Activated CD4-positive, alpha-beta T cell treated with anti-CD3 and anti-CD28 coated beads, Interleukin-2, amount 10 ng/mL, durations not matched to agents 24 days and 14 days (primary cell): ENCODE results near the gene DNPH1. TPM values are rescaled to one million over a fixed set of nuclear protein-coding genes. Genes with fewer than 3 reads are reported as not detected.

Experiments used
- DNase-seq: peaks from one replicate; pipeline ENCODE4 v3.0.0; 2022
- H3K27ac Mint-ChIP-seq: one replicate; pipeline ENCODE4 v1.8.0; 2022; ENCODE audit warnings: mild to moderate bottlenecking, mixed read lengths
- H3K27me3 Mint-ChIP-seq: one replicate; pipeline ENCODE4 v1.8.0; 2022; ENCODE audit warnings: mixed read lengths
- H3K36me3 Mint-ChIP-seq: one replicate; pipeline ENCODE4 v1.8.0; 2022; ENCODE audit warnings: low read depth, mild to moderate bottlenecking, mixed read lengths
- H3K4me1 Mint-ChIP-seq: one replicate; pipeline ENCODE4 v1.8.0; 2021; ENCODE audit warnings: mixed read lengths
- H3K4me3 Mint-ChIP-seq: one replicate; pipeline ENCODE4 v1.8.0; 2022; ENCODE audit warnings: mild to moderate bottlenecking, moderate library complexity, mixed read lengths
- H3K9me3 Mint-ChIP-seq: one replicate; pipeline ENCODE4 v1.8.0; 2021; ENCODE audit warnings: mixed read lengths
- intact Hi-C: fragments of 100-400 bp; cut with micrococcal nuclease; formaldehyde crosslinking; loops from one replicate; pipeline ENCODE4 v1.15.1; 2023
- total RNA-seq: library from RNA; stranded (reverse); gene quantifications from 2 replicates; pipeline ENCODE4 v1.2.3, GENCODE V29; 2022

The DNPH1 gene
- total RNA-seq, 1 donor from 2014 or later: 78.9 TPM

DNA sequence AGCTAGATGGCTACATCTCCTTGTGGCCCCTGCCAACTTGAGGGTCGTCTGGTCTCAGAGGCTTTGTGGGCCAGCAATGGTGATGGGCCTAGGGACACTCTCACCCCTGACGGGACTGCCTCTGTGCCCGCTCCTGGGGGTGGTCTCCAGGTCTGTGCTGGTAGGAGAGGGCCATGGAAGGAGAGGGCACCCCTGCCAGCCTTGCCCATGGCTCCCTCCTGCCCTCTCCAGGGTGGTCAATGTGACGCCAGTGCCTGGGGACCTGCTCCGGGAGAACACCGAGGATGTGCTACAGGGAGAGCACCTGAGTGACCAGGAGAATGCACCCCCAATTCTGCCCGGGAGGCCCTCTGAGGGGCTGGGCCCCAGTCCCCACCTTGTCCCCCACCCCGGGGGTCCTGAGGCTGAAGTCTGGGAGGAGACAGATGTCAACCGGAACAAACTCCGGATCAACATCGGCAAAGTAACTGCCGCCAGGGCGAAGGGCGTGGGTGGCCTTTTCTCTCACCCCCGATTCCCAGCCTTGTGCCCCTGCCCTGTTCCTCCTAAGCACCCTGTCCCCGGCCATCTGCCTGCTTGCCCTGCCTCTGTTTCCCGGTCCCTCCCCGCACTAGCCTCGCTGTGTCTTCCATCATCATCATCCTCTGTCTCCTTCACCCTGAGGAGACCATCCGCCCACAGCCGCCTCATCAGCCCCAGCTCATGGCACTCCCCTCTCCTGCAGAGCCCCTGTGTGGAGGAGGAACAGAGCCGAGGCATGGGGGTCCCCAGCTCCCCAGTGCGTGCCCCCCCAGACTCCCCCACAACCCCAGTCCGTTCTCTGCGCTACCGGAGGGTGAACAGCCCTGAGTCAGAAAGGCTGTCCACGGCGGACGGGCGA is 29.8 kb upstream of the DNPH1 start:
- Mint-ChIP-seq H3K36me3 (no peaks in the 10 kb centered on the region), H3K4me3 (no peak overlapping the region), H3K27me3 (no peaks in the 10 kb centered on the region), H3K4me1 (peaks cover 23% of the 10 kb centered on the region), H3K9me3 (no peaks in the 10 kb centered on the region), H3K27ac (peak overlapping the region; percentile 17)
- intact Hi-C loops: no loop called here
- DNase-seq: no peak

GRCh38 chr6:43258180-43258579 is 28.9 kb upstream of the DNPH1 start:
- H3K4me3 Mint-ChIP-seq: no peak overlapping the region
- no peaks in the 10 kb centered on the region for H3K36me3 Mint-ChIP-seq
- no peaks in the 10 kb centered on the region for H3K9me3 Mint-ChIP-seq
- peaks cover 27% of the 10 kb centered on the region for H3K4me1 Mint-ChIP-seq
- no peak for DNase-seq
- H3K27me3 Mint-ChIP-seq: no peaks in the 10 kb centered on the region
- intact Hi-C loops: no loop called here
- H3K27ac Mint-ChIP-seq: peak overlapping the region; percentile 74

DNA sequence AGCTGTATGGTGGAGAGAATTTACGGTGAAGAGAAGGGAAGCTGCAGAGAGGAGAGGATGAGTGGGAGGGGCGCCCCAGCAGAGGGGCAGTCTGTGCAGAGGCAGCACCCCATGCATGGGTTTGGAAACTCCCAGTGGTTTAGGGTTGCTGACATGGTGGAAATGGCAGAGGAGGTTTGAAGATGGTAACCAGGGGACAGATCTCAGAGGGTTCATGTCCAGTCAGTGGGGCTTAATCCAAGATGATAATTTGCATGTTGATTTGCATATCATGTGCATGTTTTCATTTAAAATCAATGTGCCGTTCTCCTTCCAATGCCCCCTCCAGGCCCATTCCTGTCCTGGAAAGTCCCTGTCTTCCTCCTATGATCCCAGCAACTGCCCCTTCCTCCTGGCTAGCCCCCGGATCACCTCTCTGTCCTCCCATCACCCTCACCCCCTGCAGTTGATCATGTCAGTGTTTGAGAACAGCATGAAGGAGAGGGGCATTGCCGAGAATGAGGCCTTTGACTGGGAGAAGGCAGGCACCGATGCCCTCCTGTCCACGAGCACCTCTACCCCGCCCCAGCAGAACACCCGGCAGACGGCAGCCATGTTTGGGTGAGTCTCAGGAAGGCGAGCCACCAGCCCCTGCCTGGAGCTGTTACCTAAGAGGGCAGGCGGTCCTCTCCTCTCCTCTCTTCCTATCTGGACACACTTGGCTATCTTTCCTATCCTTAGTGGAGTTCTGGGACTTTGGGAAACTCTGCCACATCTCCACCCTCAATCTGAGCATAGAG is 28.3 kb upstream of the DNPH1 start:
- intact Hi-C loops: no loop called here
- H3K4me1 Mint-ChIP-seq: peaks cover 32% of the 10 kb centered on the region
- peak overlapping the region; percentile 74 for H3K27ac Mint-ChIP-seq
- peaks cover 4% of the 10 kb centered on the region for H3K27me3 Mint-ChIP-seq
- peak; percentile 65 for DNase-seq
- no peaks in the 10 kb centered on the region for H3K36me3 Mint-ChIP-seq
- no peaks in the 10 kb centered on the region for H3K9me3 Mint-ChIP-seq
- peak overlapping the region; percentile 63 for H3K4me3 Mint-ChIP-seq

DNA sequence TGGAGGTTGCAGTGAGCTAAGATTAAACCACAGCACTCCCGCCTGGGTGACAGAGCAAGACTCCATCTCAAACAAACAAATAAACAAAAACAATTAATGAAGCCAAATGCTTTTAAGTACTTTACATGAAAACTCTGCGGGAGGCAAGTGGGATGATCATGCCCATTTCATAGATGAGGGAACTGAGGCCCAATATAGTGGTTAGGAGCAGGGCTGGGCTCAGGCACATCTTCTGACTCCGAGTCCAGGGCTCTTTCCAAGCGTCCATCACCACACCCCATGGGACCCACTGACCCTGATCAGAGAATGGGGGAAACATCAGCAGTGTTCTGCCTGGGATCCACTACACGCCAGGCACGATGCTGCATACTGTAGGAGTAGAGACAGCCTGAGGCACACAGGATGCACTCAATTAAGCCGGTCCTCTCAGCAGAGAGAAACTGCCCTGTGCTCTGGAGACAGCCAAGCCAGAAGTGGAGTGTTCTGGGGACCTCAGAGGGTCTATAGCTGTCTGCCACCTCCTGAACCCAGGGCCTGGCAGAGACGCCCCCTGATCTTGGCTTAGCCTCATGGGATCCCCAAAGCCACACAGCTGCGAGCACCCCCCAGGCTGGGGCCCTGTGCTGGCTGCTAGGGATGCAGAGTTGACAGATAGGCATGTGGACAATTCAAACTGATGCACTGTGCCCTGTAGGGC is 27.5 kb upstream of the DNPH1 start:
- Mint-ChIP-seq H3K36me3 (no peaks in the 10 kb centered on the region), H3K27me3 (peaks cover 7% of the 10 kb centered on the region), H3K4me3 (peak overlapping the region; percentile 63), H3K27ac (peak overlapping the region; percentile 74), H3K4me1 (peaks cover 33% of the 10 kb centered on the region), H3K9me3 (no peaks in the 10 kb centered on the region)
- DNase-seq: no peak
- intact Hi-C loops: no loop called here

GRCh38 chr6:43255408-43256054 is 26.2 kb upstream of the DNPH1 start:
- Mint-ChIP-seq H3K4me3 (no peak overlapping the region), H3K9me3 (no peaks in the 10 kb centered on the region), H3K27me3 (peaks cover 20% of the 10 kb centered on the region), H3K4me1 (peaks cover 45% of the 10 kb centered on the region), H3K27ac (no peak overlapping the region), H3K36me3 (no peaks in the 10 kb centered on the region)
- DNase-seq: no peak
- intact Hi-C loops: no loop called here

GRCh38 chr6:43254846-43255245 is 25.6 kb upstream of the DNPH1 start:
- Mint-ChIP-seq H3K27ac (peak overlapping the region; percentile 75), H3K4me3 (no peak overlapping the region)
- DNase-seq: no peak

DNA sequence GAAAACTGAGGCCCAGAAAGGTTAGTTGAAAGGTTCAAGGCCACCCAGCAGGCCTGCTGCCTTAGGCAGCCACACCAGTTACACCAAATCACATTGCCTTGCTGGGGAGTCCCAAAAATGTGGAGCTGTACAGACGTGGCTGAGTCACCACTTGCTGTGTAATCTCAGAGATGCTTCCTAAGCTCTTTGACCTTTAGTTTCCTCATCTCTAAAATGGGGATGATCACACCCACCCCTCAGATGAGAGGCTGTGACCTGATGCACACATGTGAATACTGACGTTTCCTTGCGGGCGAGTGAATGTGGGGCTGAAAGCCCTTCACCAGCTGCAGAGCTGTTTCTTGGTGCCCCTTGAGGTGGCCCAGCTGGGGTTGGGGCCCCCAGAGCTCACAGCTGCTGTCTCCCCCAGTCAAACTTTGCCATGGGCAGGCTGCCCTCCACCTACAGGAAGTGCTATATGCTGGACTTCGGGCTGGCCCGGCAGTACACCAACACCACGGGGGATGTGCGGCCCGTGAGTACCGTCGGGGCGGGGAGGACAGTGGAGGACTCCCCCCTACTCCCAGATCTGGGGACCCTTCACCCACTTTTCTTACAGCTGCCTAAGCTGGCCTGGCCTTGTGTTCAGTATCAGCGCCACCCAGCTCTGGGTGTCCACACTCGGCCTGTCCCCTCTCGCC is 25.0 kb upstream of the DNPH1 start:
- intact Hi-C loops: no loop called here
- Mint-ChIP-seq H3K36me3 (no peaks in the 10 kb centered on the region), H3K27me3 (peaks cover 20% of the 10 kb centered on the region), H3K4me1 (peaks cover 44% of the 10 kb centered on the region), H3K4me3 (no peak overlapping the region), H3K27ac (peak overlapping the region; percentile 31), H3K9me3 (no peaks in the 10 kb centered on the region)
- no peak for DNase-seq

More at GRCh38 chr6:43254846-43255245, 25.6 kb upstream of the DNPH1 start:
- Mint-ChIP-seq H3K4me1 (peaks cover 44% of the 10 kb centered on the region), H3K27me3 (peaks cover 20% of the 10 kb centered on the region), H3K9me3 (no peaks in the 10 kb centered on the region), H3K36me3 (no peaks in the 10 kb centered on the region)
- intact Hi-C loops: no loop called here

GRCh38 chr6:43253401-43253800 is 24.1 kb upstream of the DNPH1 start:
- Mint-ChIP-seq H3K36me3 (no peaks in the 10 kb centered on the region), H3K9me3 (no peaks in the 10 kb centered on the region), H3K27me3 (peaks cover 21% of the 10 kb centered on the region), H3K4me1 (peaks cover 44% of the 10 kb centered on the region), H3K4me3 (no peak overlapping the region), H3K27ac (no peak overlapping the region)
- intact Hi-C loops: no loop called here
- no peak for DNase-seq

GRCh38 chr6:43250992-43251373 is 21.7 kb upstream of the DNPH1 start:
- Mint-ChIP-seq H3K36me3 (no peaks in the 10 kb centered on the region), H3K9me3 (no peaks in the 10 kb centered on the region), H3K27me3 (peaks cover 30% of the 10 kb centered on the region), H3K4me3 (no peak overlapping the region), H3K27ac (no peak overlapping the region), H3K4me1 (peaks cover 46% of the 10 kb centered on the region)
- intact Hi-C loops: no loop called here
- no peak for DNase-seq

GRCh38 chr6:43248791-43249190 is 19.5 kb upstream of the DNPH1 start:
- no peaks in the 10 kb centered on the region for H3K9me3 Mint-ChIP-seq
- H3K27me3 Mint-ChIP-seq: peaks cover 30% of the 10 kb centered on the region
- intact Hi-C loops: loop anchor here (5.0 kb wide), 1 partner anchor 76 kb away; the partner anchor contains the start of gene SRF
- no peak for DNase-seq
- H3K4me3 Mint-ChIP-seq: no peak overlapping the region
- H3K36me3 Mint-ChIP-seq: no peaks in the 10 kb centered on the region
- H3K4me1 Mint-ChIP-seq: peaks cover 37% of the 10 kb centered on the region
- H3K27ac Mint-ChIP-seq: no peak overlapping the region

DNA sequence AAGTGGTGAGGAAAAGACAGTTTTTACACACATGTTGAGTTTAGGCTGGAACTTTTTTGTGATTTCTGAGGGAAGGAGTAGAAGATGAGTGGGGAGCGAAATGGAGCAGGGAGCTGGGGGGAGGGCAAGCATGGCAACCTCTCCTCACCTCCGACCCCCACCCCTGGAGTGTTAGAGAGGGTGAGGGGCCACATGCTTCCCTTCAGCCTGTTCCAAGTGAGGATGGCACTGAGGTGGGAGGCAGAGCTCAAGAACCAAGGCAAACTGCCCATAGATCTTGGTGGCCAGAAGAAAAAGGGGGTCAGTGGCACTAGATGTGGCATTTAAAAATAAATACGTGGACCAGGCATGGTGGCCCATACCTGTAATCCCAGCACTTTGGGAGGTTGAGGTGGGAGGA is 18.8 kb upstream of the DNPH1 start:
- H3K36me3 Mint-ChIP-seq: no peaks in the 10 kb centered on the region
- H3K27ac Mint-ChIP-seq: peak overlapping the region; percentile 91
- intact Hi-C loops: loop anchor here (5.0 kb wide), 1 partner anchor 76 kb away; the partner anchor contains the start of gene SRF
- peaks cover 35% of the 10 kb centered on the region for H3K4me1 Mint-ChIP-seq
- no peak for DNase-seq
- peaks cover 30% of the 10 kb centered on the region for H3K27me3 Mint-ChIP-seq
- no peaks in the 10 kb centered on the region for H3K9me3 Mint-ChIP-seq
- peak overlapping the region; percentile 82 for H3K4me3 Mint-ChIP-seq

GRCh38 chr6:43247114-43247999 is 18.1 kb upstream of the DNPH1 start:
- H3K36me3 Mint-ChIP-seq: no peaks in the 10 kb centered on the region
- peaks cover 26% of the 10 kb centered on the region for H3K27me3 Mint-ChIP-seq
- H3K27ac Mint-ChIP-seq: peak overlapping the region; percentile 91
- no peaks in the 10 kb centered on the region for H3K9me3 Mint-ChIP-seq
- DNase-seq: peak; percentile 94
- H3K4me3 Mint-ChIP-seq: peak overlapping the region; percentile 82
- H3K4me1 Mint-ChIP-seq: peaks cover 30% of the 10 kb centered on the region
- intact Hi-C loops: loop anchor here (1.0 to 5.0 kb wide), 2 partner anchors 23 to 75 kb away; partner anchors contain the start of gene SRF
